ENCODE data around the gene TAL2.

- no peak for TF ChIP-seq EP300 (IDR thresholded peaks at IDR 0.05)
- TF ChIP-seq, protein P1, sequence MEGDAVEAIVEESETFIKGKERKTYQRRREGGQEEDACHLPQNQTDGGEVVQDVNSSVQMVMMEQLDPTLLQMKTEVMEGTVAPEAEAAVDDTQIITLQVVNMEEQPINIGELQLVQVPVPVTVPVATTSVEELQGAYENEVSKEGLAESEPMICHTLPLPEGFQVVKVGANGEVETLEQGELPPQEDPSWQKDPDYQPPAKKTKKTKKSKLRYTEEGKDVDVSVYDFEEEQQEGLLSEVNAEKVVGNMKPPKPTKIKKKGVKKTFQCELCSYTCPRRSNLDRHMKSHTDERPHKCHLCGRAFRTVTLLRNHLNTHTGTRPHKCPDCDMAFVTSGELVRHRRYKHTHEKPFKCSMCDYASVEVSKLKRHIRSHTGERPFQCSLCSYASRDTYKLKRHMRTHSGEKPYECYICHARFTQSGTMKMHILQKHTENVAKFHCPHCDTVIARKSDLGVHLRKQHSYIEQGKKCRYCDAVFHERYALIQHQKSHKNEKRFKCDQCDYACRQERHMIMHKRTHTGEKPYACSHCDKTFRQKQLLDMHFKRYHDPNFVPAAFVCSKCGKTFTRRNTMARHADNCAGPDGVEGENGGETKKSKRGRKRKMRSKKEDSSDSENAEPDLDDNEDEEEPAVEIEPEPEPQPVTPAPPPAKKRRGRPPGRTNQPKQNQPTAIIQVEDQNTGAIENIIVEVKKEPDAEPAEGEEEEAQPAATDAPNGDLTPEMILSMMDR (IDR thresholded peaks at IDR 0.05), result no peak
- no peak for TF ChIP-seq POLR2A (IDR thresholded peaks at IDR 0.05)
Observed at GRCh38 chr9:105673850-105674387, 11.7 kb downstream of the TAL2 start.

Measured in tibial nerve (tissue), 4 donors.